ENCODE results near the gene YTHDF1.
A peak's percentile ranks its signal among the peaks of the same experiment; 100 is the strongest.
"Not testable (repeated sequence)": the region's sequence is repeated elsewhere in the genome, so short reads cannot be mapped to it uniquely, and the experiment has no call there.

The YTHDF1 gene

DNA sequence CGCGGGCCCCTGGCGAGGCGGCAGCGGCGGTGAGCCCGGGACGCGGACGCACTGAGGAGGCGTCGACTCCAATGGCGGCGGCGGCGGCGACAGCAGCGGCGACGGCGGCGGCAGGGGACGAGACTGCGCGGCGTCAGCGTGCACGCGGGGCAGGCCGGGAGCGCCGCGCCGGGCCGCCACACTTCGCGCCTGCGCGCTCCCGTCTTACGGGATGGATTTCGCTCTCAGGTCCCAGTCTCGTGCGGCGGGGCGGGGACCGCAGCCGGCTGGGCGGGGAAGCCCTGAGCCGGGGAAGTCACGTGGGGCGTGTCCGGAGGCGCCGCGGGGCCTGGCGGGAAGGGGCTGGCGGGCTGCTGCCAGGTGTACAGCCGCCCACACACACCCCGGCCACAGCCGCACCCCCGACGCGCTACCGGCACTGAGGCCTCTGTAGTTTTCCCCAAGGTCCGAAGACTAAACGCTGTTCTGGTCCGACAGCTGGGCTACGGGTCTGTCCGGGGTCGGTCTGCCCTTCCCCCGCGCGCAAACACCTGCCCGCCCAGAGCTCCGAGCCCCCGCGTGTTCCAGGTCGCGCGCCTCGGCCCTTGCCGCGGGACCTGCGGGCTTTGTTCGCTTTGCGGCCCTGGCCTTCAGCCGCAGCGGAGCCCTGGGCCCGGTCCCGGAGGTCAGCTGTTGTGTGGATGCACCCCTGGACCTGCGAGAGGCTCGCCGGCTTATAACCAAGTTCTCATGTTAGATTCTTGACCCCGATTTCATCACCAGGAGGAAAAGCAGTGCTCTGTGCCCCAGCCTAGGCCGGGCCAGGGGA is at the start of gene YTHDF1:
YTHDF1 (minus strand) TSS at position 91 of the 808 bp plus-strand sequence. CDS start 239 bp downstream, outside the sequence.
- DNase-seq = peak; percentile 94

DNA sequence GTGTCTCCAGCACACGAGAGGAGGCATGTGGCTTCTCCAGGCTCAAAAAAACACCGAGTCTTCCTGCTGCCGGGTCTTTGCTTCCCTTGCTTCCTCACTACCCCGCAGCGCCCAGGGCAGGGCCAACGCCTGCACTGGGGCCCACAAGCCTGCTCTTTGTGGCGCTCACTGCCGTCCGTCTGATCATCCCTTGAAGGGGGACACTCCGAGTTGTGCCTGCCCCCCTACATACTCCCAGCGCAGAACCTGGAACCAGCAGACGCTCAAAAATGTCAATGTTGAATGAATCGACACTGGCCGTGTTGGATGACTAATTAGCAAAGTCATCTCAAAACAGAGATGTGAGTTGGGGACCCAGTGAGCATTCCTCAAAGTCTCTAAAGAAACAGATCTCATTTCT is 48.6 kb upstream of the YTHDF1 start:
- DNase-seq = no peak

- DNase-seq = no peak
These were observed 48.1 kb upstream of the YTHDF1 start for GRCh38 chr20:63264000-63264399.

DNA sequence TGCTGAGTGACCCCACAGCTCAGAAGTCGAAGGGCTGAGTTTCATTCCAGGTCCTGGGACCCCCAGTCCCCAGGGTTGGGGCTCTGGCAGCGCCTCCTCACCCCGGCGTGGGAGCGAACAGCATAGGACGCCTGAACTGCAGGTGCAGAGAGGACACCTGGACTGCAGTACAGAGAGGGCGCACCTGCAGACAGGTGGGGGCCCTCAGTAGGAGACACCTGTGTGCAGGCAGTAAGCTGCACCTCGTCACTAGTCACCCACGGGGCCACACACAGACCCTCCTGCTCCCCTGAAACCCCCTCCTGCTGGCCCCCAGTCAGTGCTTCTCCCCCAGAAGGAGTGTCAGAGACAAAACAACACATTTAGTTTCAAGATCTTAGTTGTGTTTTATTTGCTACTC is 46.9 kb upstream of the YTHDF1 start:
- no peak for DNase-seq

GRCh38 chr20:63261795-63262528 is 46.0 kb upstream of the YTHDF1 start:
- no peak for DNase-seq

- DNase-seq = no peak
These were observed 45.3 kb upstream of the YTHDF1 start for GRCh38 chr20:63261060-63261794.

- no peak for DNase-seq
These were observed 44.6 kb upstream of the YTHDF1 start for GRCh38 chr20:63260521-63260920.

DNA sequence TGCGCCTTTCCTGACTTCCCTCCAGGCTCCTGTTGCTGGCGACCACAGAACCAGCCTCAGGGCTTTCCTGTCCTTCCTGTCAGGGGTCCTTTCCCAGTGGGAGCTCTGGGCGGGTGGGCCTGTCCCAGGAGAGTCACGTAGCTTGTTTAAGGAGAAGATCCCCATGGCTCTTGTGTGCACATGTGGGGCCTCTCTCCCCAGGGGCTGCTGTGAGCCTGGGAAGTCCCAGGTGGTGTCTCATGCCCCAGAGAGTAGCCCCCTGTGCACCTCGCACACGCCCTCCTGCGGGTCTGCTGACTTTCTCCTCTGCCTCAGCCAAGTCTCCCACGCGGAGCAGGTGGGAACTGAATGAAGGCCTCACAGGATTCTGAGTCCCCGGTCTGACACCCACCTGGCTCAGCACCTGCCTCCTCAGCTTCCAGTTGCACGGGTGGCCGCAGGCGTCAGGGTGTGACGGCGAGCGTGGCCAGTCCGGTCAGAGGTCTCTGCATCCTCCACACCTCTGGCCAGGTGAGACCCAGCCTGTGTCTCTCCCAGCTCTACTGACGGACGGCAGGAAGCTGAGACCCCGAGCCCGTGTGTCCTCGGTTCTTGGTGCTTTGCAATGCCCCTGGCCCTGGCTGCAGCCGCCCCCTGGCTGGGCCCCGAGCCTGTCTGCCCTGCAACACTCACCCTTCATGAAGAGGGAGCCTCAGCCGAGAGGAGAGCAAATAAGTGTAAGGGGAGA is 44.0 kb upstream of the YTHDF1 start:
- DNase-seq = no peak

GRCh38 chr20:63258781-63259180 is 42.9 kb upstream of the YTHDF1 start:
- DNase-seq = no peak

- no peak for DNase-seq
These were observed 41.7 kb upstream of the YTHDF1 start for GRCh38 chr20:63257629-63258028.

DNA sequence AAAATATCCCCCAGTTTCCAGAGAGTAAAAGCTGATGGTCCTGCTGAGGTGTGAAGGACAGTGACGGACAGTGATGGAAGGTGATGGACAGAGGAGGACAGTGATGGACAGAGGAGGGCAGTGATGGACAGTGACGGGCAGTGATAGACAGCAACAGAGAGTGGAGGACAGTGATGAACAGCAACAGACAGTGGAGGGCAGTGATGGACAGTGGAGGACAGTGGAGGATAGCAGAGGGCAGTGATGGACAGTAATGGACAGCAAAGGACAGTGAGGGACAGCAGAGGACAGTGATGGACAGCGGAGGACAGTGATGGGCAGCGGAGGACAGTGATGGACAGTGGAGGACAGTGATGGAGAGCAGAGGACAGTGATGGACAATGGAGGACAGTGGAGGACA is 41.0 kb upstream of the YTHDF1 start:
- no peak for DNase-seq

DNA sequence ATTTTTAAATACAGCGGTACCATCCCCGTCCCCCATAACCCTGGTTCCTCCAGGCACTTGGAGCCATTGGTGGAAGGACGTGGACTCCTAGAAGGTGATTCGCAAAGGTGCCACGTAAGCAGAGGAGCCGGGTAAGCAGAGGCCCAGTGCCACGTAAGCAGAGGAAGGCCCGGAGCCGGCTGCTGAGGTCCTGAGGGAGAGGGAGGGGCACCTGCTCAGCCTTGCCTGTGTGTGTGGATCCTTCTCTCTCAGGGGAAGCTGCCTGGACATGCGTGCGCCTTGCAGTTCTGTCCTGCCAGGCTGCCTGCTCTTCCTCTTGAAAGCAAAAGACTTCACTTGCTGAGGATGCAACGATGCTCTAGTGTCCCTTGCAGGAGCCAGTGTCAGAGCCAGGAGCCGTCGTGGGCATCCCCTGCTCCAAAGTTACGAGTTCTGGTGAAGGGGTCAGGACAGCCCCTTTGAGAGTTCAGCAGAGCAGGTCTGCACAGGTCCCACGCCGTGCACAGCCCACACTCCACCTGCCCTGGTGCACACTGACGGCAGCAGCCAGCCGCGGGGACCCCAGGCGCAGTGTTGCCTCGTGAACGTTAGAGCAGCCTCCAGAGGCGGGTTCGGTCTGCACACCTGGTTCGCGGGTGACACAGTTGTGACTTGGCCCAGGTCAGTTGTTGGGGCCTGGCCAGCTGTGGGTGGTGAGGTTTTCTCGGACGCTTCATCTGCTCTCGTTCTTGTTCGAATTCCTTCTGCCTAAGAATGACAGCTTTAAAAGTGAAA is 40.2 kb upstream of the YTHDF1 start:
- DNase-seq = no peak

DNA sequence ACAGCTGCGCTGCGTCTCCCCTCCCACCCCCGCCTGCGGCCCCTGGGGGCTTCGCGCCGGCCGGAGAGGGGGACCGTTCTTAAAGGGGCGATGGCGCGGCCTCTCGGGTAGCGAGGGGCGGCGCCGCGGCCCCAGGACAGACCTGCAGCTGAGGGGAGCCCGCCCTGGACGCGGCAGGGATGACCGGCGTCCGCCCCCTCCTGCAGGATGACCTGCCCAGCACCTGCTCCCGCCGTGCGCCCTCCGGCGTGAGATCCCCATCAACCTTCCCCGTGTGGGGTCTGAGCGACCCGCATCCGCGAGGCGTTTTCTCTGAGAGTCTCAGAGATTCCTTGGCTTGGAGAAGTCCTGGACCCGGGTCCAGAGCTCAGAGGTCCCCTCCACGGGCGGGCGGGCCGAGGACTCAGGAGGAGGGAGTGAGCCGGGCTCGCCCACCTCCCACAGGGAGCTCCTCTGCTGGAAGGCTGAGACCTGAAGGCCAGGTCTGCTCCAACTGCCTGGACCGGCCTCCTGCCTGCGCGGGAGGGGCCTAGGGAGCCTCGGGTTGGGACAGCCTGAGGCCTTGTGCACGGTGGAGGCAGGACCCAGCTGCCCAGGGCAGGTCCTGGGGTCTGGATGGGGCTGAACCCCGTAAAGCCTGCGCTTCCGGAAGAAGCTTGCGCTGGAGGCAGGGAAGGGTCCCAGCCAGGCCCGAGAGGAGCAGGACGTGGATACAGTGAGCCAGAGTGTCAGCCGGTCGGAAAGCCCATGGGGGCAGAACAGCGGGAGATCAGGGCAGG is 38.9 kb upstream of the YTHDF1 start:
- no peak for DNase-seq

GRCh38 chr20:63254232-63254605 is 38.3 kb upstream of the YTHDF1 start, which contains the start of gene NKAIN4:
TSS of gene NKAIN4 (minus strand) at chr20:63254463. CDS start at chr20:63254450, 13 bp downstream.
- no peak for DNase-seq

DNA sequence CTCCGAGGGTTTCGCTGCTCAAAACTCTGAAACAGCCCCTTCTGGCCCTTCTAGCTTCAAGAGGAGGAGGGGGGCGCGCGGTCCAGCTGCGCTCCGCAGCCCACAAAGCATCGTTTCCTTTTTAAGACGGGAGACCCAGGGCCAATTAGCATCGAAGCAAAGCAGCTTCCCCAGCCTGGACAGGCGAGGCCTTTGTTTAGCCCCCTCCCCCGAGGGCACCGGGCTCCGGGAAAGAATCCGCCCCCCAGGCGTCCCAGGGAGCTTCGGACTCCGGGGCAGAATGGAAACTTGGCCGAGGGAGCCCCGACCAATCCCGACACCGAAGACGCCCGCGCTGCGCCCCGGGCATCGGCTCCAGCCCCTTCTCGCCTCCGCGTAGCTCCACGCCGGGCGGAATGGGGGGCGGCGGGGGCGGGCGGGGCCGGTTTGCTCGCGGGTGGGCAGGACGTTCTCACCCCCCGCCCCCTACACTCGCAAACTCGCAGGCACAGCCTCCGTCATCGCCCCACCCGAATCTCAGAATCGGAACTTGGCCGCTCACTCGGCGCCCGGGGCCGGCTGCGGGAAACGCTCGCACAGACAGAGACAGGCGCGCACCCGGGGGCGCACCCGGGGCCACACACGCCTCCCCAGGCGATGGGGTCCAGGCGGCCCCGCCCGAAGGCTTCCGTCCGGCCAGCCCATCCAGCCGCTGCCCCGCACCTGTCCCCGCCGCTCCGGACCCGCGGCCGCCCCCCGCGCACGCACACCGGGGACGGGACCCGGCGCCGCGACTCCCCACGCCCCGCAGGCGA is 37.7 kb upstream of the YTHDF1 start:
- no peak for DNase-seq

DNA sequence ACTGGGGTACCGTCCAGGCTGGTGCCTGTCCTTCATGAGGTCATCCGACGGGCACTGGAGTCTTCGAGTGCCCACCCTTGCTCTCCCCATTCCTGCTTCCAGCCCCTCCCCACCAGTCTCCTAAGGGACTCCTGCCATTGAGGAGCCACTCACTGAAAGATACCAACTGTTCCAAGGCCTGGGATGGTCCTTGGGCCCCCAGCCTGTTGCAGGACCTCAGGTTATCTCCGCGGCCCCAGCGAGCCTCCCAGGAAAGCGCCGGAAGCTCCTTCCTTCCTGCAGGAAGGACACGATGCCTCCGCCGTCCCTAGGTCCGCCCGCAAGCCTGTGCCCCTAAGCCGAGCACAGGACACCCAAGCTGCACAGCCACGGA is 37.1 kb upstream of the YTHDF1 start:
- no peak for DNase-seq

- no peak for DNase-seq
These were observed 36.4 kb upstream of the YTHDF1 start for GRCh38 chr20:63252284-63252711.

GRCh38 chr20:63251350-63251749 is 35.4 kb upstream of the YTHDF1 start:
- not testable (repeated sequence) for DNase-seq

- no peak for DNase-seq
These were observed 34.0 kb upstream of the YTHDF1 start for GRCh38 chr20:63249891-63250290.

Data from activated gamma-delta T cell treated with Interleukin-2 at 50 U/mL for 16 hours (primary cell).